Pancreas (tissue), 10 donors: Measurements from ENCODE around the gene CD244. TPM values are rescaled to one million over a fixed set of nuclear protein-coding genes. Genes with fewer than 3 reads are reported as not detected.

ENCODE experiments used
- ATAC-seq, 4 donors: fragments of 200-7000 bp; cut with Tn5 transposase; one replicate each; pipeline versions ENCODE4 v1.8.0 to v1.9.1; 2020; ENCODE audit warnings: mild to moderate bottlenecking in 4 of 4, moderate library complexity in 4 of 4
- DNase-seq, 6 donors: peaks; one replicate each; pipeline ENCODE4 v3.0.0-alpha.2; 2020
- FAIRE-seq: peaks from 2 replicates; lab custom pipeline; 2012; peaks lifted over from hg19 to GRCh38; lab: Jason Lieb, UNC
- H3K27ac ChIP-seq, 4 donors: fragments of 200-600 bp; sonication (generic); 1 replicate in 3 of 4; 2 replicates in 1 of 4; pipeline versions ENCODE4 v1.5.0 to v1.8.0; 2020
- H3K27me3 ChIP-seq, 4 donors: fragments of 200-600 bp; one replicate each; pipeline ENCODE4 v1.8.0; 2021
- H3K36me3 ChIP-seq, 3 donors: fragments of 200-600 bp; sonication (generic) in 1 of 3; one replicate each; pipeline versions ENCODE4 v1.5.0 to v1.8.0; 2020 to 2021
- H3K4me1 ChIP-seq, 3 donors: fragments of 200-600 bp; one replicate each; pipeline ENCODE4 v1.8.0; 2021
- H3K4me3 ChIP-seq, 4 donors: fragments of 200-600 bp; sonication (generic) in 2 of 4; one replicate each; pipeline versions ENCODE4 v1.5.0 to v1.8.0; 2020 to 2021
- H3K9me3 ChIP-seq, 4 donors: fragments of 200-600 bp; one replicate each; pipeline ENCODE4 v1.8.0; 2021
- CTCF ChIP-seq, 4 donors: fragments of 200-600 bp; sonication (generic) in 3 of 4; IDR thresholded peaks; one replicate each; pipeline versions ENCODE4 v1.5.0 to v1.8.0; 2021; ENCODE audit warnings: antibody characterized with exemption in 4 of 4
- WGBS, 2 donors: extraction: QIAGEN DNeasy Blood & Tissue Kit; methylation state at CpG; one replicate each; pipeline ENCODE4 v1.1.7; 2013; 5-methylcytosine and 5-hydroxymethylcytosine counted together
- intact Hi-C, 3 donors: fragments of 100-400 bp; cut with DNase I; formaldehyde crosslinking; loops; one replicate each; pipeline versions ENCODE4 v1.11.1 to v1.14.2; 2022
- polyA plus RNA-seq, 2 donors: library from polyadenylated mRNA; stranded (reverse); fragments of 200-250 nt; gene quantifications; one replicate each; pipeline ENCODE4 v1.2.3, GENCODE V29; 2013
- total RNA-seq, 6 donors: library from RNA; stranded (reverse); fragmentation: NEBNext Ultra II Directional in 4 of 6; extraction: Animal tissue kit (Norgen Biotek cat#: 25700) in 4 of 6; gene quantifications; one replicate each; pipeline versions ENCODE4 v1.2.1 to v1.2.4, GENCODE V29; 2021 to 2023
- donor health status: healthy with polysubstance abuse.
- donor health status: DM: no; HTN: no; CAD: no; lungs with moderate emphysema.
- donor health status: DM: no; HTN: no; CAD: no.
- donor health status: control.
- donor health status: control.
- donor health status: Bipolar disorder and iron deficiency.
- donor health status: DM: yes; HTN: yes; CAD: no.
- donor health status: DM: no; HTN: no; CAD: no.
- donor health status: DM: no; HTN: no; CAD: no.
- donor health status: DM: yes; HTN: yes; CAD: no.

Gene CD244
- total and polyA plus RNA-seq, 8 donors = 0.06 to 0.79 (median 0.14) TPM; not detected in 2

- FAIRE-seq = no peak
- H3K4me1 ChIP-seq = no peaks in the 10 kb centered on the region
- H3K4me3 ChIP-seq = no peak overlapping the region
- no peak for DNase-seq
- H3K9me3 ChIP-seq = no peaks in the 10 kb centered on the region
- ATAC-seq = no peak
- H3K36me3 ChIP-seq = no peaks in the 10 kb centered on the region
- intact Hi-C loops = no loop called here
- H3K27me3 ChIP-seq = no peaks in the 10 kb centered on the region
- WGBS, 2 donors = 41% methylated on average over 2 of the region's 2 CpGs
- no peak for TF ChIP-seq CTCF (IDR thresholded peaks at IDR 0.05)
- no peak overlapping the region for H3K27ac ChIP-seq
Observed at GRCh38 chr1:160891474-160891873, 28.8 kb upstream of the CD244 start.

- intact Hi-C loops = no loop called here
- no peak for FAIRE-seq
Observed at GRCh38 chr1:160888926-160889325, 26.2 kb upstream of the CD244 start.

GRCh38 chr1:160887071-160887470 lies 24.4 kb upstream of the CD244 start:
- Histone ChIP-seq H3K9me3 (no peaks in the 10 kb centered on the region), H3K27ac (no peak overlapping the region), H3K36me3 (no peaks in the 10 kb centered on the region), H3K4me1 (no peaks in the 10 kb centered on the region), H3K4me3 (no peak overlapping the region), H3K27me3 (no peaks in the 10 kb centered on the region)
- intact Hi-C loops = no loop called here
- ATAC-seq (no peak), DNase-seq (no peak), FAIRE-seq (no peak)
- WGBS, 2 donors = 91 to 97% methylated on average over 2 of the region's 2 CpGs
- no peak for TF ChIP-seq CTCF (IDR thresholded peaks at IDR 0.05)

More at GRCh38 chr1:160888926-160889325, 26.2 kb upstream of the CD244 start:
- H3K27me3 ChIP-seq = no peaks in the 10 kb centered on the region
- no peaks in the 10 kb centered on the region for H3K36me3 ChIP-seq
- H3K27ac ChIP-seq = no peak overlapping the region
- no peak overlapping the region for H3K4me3 ChIP-seq
- 21 to 33% methylated on average over 2 of the region's 2 CpGs for WGBS, 2 donors
- no peaks in the 10 kb centered on the region for H3K4me1 ChIP-seq
- H3K9me3 ChIP-seq = no peaks in the 10 kb centered on the region
- no peak for TF ChIP-seq CTCF (IDR thresholded peaks at IDR 0.05)
- DNase-seq (no peak), ATAC-seq (no peak)

- no peak for DNase-seq
Observed at GRCh38 chr1:160885042-160885441, 22.4 kb upstream of the CD244 start, which contains the start of gene ITLN1. ITLN1 (minus strand) TSS chr1:160885180; CDS start chr1:160884877, 303 bp downstream.

More at GRCh38 chr1:160885042-160885441, 22.4 kb upstream of the CD244 start, which contains the start of gene ITLN1:
- no peak for FAIRE-seq
- no peak within 1 kb of the TSS for H3K27ac ChIP-seq
- intact Hi-C loops = no loop called here
- no peaks in the 10 kb centered on the region for H3K4me1 ChIP-seq
- H3K4me3 ChIP-seq = no peak within 1 kb of the TSS
- no peak for ATAC-seq
- H3K36me3 ChIP-seq = no peaks in the 10 kb centered on the region
- H3K27me3 ChIP-seq = no peaks in the 10 kb centered on the region
- H3K9me3 ChIP-seq = no peaks in the 10 kb centered on the region
- no peak for TF ChIP-seq CTCF (IDR thresholded peaks at IDR 0.05)
- 59 to 60% methylated on average over 5 of the region's 5 CpGs for whole genome bisulfite sequencing, 2 donors
